HCT116 (cell line): ENCODE results near the gene CATSPERZ. TPM values are rescaled to one million over a fixed set of nuclear protein-coding genes. Genes with fewer than 3 reads are reported as not detected.
A peak's percentile ranks its signal among the peaks of the same experiment; 100 is the strongest.

ENCODE experiments used
- ATAC-seq: fragments of 200-7000 bp; cut with Tn5 transposase; 2 replicates; pipeline ENCODE4 v1.9.1; 2020; ENCODE audit warnings: mild to moderate bottlenecking, moderate library complexity
- Bru-seq: library from RNA; stranded (reverse); fragments of 400-500 nt; gene quantifications from one replicate; lab custom pipeline; 2021; lab: Mats Ljungman, UMichigan
- BruChase-seq, 2 experiments: library from RNA; stranded (reverse); fragments of 400-500 nt; gene quantifications; one replicate each; lab custom pipeline; 2021; lab: Mats Ljungman, UMichigan
- BruUV-seq: library from RNA; stranded (reverse); fragments of 400-500 nt; replicated peaks from 2 replicates; lab custom pipeline; 2021; lab: Mats Ljungman, UMichigan
- CTCF ChIA-PET: fragments of 300-600 bp; sonication (Branson Sonifier 250); formaldehyde crosslinking; loops from one replicate; lab custom pipeline; 2021; ENCODE audit warnings: antibody characterized with exemption; lab: Charles Lee
- POLR2A ChIA-PET: fragments of 300-600, 350-600 bp; sonication (Branson Sonifier 250); formaldehyde crosslinking; loops from one replicate; lab custom pipeline; 2021; ENCODE audit warnings: antibody characterized with exemption; lab: Charles Lee
- RAD21 ChIA-PET, 2 experiments: fragments of 300-600 bp; sonication (Branson Sonifier 250); formaldehyde crosslinking; loops; one replicate each; lab custom pipeline; 2023; ENCODE audit warnings: low total read pairs in 2 of 2; ENCODE audit not compliant: uncharacterized antibody in 2 of 2, unreplicated experiment in 2 of 2, low non-redundant PET in 1 of 2; lab: Charles Lee
- DNase-seq: peaks from one replicate; pipeline ENCODE4 v3.0.0-alpha.2; 2010; ENCODE audit warnings: low read depth, low spot score
- H2AFZ ChIP-seq: fragments of 200-600 bp; shearing (Covaris generic), sonication (generic); 2 replicates; pipeline ENCODE4 v1.6.1; 2017; ENCODE audit warnings: low read depth, mixed run types, mixed read lengths, antibody characterized with exemption, low read length; ENCODE audit not compliant: poor library complexity, severe bottlenecking
- H3K27ac ChIP-seq: 2 replicates; pipeline ENCODE4 v1.5.1; 2012; ENCODE audit warnings: low read depth, low read length
- H3K27me3 ChIP-seq: fragments of 200-600 bp; sonication (generic); 2 replicates; pipeline ENCODE4 v1.6.1; 2016; ENCODE audit warnings: mixed run types, low read length, mixed read lengths; ENCODE audit not compliant: insufficient read depth
- H3K36me3 ChIP-seq, 2 experiments: fragments of 200-500 bp in 1 of 2; fragments of 200-600 bp in 1 of 2; sonication (Bioruptor generic) in 1 of 2; sonication (generic) in 1 of 2; 2 replicates each; pipeline versions ENCODE4 v1.5.1 to v1.6.1; 2014 to 2016; ENCODE audit warnings: low read length in 2 of 2, inconsistent platforms in 1 of 2, mixed read lengths in 1 of 2, mixed run types in 1 of 2; ENCODE audit not compliant: insufficient read depth in 2 of 2, control insufficient read depth in 1 of 2
- H3K4me1 ChIP-seq, 2 experiments: fragments of 200-600 bp in 1 of 2; sonication (generic) in 1 of 2; 2 replicates each; pipeline versions ENCODE4 v1.5.1 to v1.6.1; 2012 to 2017; ENCODE audit warnings: low read length in 2 of 2, inconsistent platforms in 1 of 2, mild to moderate bottlenecking in 1 of 2, mixed read lengths in 1 of 2, mixed run types in 1 of 2, moderate library complexity in 1 of 2; ENCODE audit not compliant: insufficient read depth in 2 of 2, control insufficient read depth in 1 of 2
- H3K4me2 ChIP-seq: fragments of 200-600 bp; sonication (generic); 2 replicates; pipeline ENCODE4 v1.6.1; 2017; ENCODE audit warnings: mixed run types, low read length, mixed read lengths
- H3K4me3 ChIP-seq, 2 experiments: fragments of 200-600 bp in 1 of 2; sonication (generic) in 1 of 2; replicated peaks in 1 of 2; 2 replicates each; pipeline ENCODE4 v1.5.1; 2011 to 2016; ENCODE audit warnings: low read length in 2 of 2, control low read depth in 1 of 2, low read depth in 1 of 2, mild to moderate bottlenecking in 1 of 2, mixed read lengths in 1 of 2, mixed run types in 1 of 2
- H3K79me2 ChIP-seq: fragments of 200-600 bp; sonication (generic); 2 replicates; pipeline ENCODE4 v1.6.1; 2017; ENCODE audit warnings: mild to moderate bottlenecking, mixed run types, low read length, moderate library complexity, mixed read lengths; ENCODE audit not compliant: insufficient read depth
- H3K9ac ChIP-seq: fragments of 200-600 bp; sonication (generic); 2 replicates; pipeline ENCODE4 v1.6.1; 2016; ENCODE audit warnings: low read length, mixed read lengths
- H3K9me2 ChIP-seq: fragments of 200-600 bp; sonication (generic), shearing (Covaris generic); 2 replicates; pipeline ENCODE4 v1.6.1; 2017; ENCODE audit warnings: mixed run types, mild to moderate bottlenecking, moderate library complexity; ENCODE audit not compliant: insufficient read depth
- H3K9me3 ChIP-seq, 2 experiments: fragments of 200-500 bp in 1 of 2; fragments of 200-600 bp in 1 of 2; sonication (Bioruptor generic) in 1 of 2; sonication (generic) in 1 of 2; 2 replicates each; pipeline ENCODE4 v1.6.1; 2014 to 2017; ENCODE audit warnings: low read length in 2 of 2, mixed read lengths in 2 of 2, inconsistent platforms in 1 of 2, low read depth in 1 of 2, mild to moderate bottlenecking in 1 of 2, mixed run types in 1 of 2, moderate library complexity in 1 of 2; ENCODE audit not compliant: control insufficient read depth in 1 of 2, insufficient read depth in 1 of 2
- H4K20me1 ChIP-seq: fragments of 200-600 bp; sonication (generic), shearing (Covaris generic); 2 replicates; pipeline ENCODE4 v1.6.1; 2017; ENCODE audit warnings: mixed run types, mild to moderate bottlenecking, moderate library complexity; ENCODE audit not compliant: insufficient read depth
- CEBPB ChIP-seq: IDR thresholded peaks from 2 replicates; pipeline ENCODE4 v1.6.1; 2012; ENCODE audit warnings: low read depth
- ELF1 ChIP-seq: IDR thresholded peaks from 2 replicates; pipeline ENCODE4 v1.6.1; 2012; ENCODE audit warnings: low read depth, borderline replicate concordance
- POLR2A ChIP-seq: IDR thresholded peaks from 2 replicates; pipeline ENCODE4 v1.7.0; 2011; ENCODE audit warnings: borderline replicate concordance; ENCODE audit not compliant: insufficient read depth, insufficient read length; ENCODE audit errors: extremely low read depth
- RAD21 ChIP-seq: IDR thresholded peaks from 2 replicates; pipeline ENCODE4 v1.6.1; 2012; ENCODE audit warnings: low read depth, mild to moderate bottlenecking
- SIN3A ChIP-seq: IDR thresholded peaks from 2 replicates; pipeline ENCODE4 v1.6.1; 2012; ENCODE audit warnings: low read depth
- TCF7L2 ChIP-seq: IDR thresholded peaks from 2 replicates; pipeline ENCODE4 v1.7.0; 2011; ENCODE audit warnings: borderline replicate concordance, inconsistent platforms; ENCODE audit not compliant: insufficient read depth, insufficient read length; ENCODE audit errors: extremely low read depth
- ZFX ChIP-seq: fragments of 450-650 bp; IDR thresholded peaks from 2 replicates; pipeline ENCODE4 v1.6.1; 2017
- intact Hi-C: fragments of 100-400 bp; cut with micrococcal nuclease; formaldehyde crosslinking; loops from 2 replicates; pipeline ENCODE4 v1.10.0; 2022
- long read RNA-seq: library from polyadenylated mRNA; unstranded; transcript quantifications from one replicate; pipeline ENCODE4 v2.0.0, GENCODE V29; 2021; ENCODE audit not compliant: unreplicated experiment
- polyA plus RNA-seq: library from polyadenylated mRNA; unstranded; fragments of >200 nt; gene quantifications from 2 replicates; pipeline ENCODE4 v1.2.1, GENCODE V29; 2012; ENCODE audit warnings: missing spikeins
- total RNA-seq: library from RNA; stranded (reverse); gene quantifications from one replicate; pipeline ENCODE4 v1.2.1, GENCODE V29; 2021; ENCODE audit not compliant: unreplicated experiment
- TF ChIP-seq, protein P1 (sequence below): IDR thresholded peaks from 2 replicates; pipeline ENCODE4 v1.6.1; 2012; ENCODE audit warnings: low read depth
- TF ChIP-seq, protein P2 (sequence below): IDR thresholded peaks from 2 replicates; pipeline ENCODE4 v1.6.1; 2012
- TF ChIP-seq, protein P3 (sequence below), 3 experiments: fragments of 200-600 bp in 1 of 3; sonication (generic) in 1 of 3; IDR thresholded peaks in 2 of 3; conservative IDR thresholded peaks in 1 of 3; 2 replicates each; pipeline ENCODE4 v1.5.1; 2012 to 2017; ENCODE audit warnings: low read depth in 2 of 3, low read length in 2 of 3, antibody characterized with exemption in 1 of 3, borderline replicate concordance in 1 of 3, control low read depth in 1 of 3, mild to moderate bottlenecking in 1 of 3, mixed read lengths in 1 of 3, mixed run types in 1 of 3, moderate library complexity in 1 of 3; ENCODE audit not compliant: insufficient read depth in 1 of 3
- TF ChIP-seq, protein P4 (sequence below): IDR thresholded peaks from 2 replicates; pipeline ENCODE4 v1.6.1; 2011; ENCODE audit warnings: mild to moderate bottlenecking, low read length, moderate library complexity; ENCODE audit not compliant: insufficient replicate concordance; ENCODE audit errors: extremely low read depth
- TF ChIP-seq, protein P5 (sequence below): IDR thresholded peaks from 2 replicates; pipeline ENCODE4 v1.6.1; 2012

Gene CATSPERZ, protein sequence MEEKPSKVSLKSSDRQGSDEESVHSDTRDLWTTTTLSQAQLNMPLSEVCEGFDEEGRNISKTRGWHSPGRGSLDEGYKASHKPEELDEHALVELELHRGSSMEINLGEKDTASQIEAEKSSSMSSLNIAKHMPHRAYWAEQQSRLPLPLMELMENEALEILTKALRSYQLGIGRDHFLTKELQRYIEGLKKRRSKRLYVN
- total RNA-seq (1.7 TPM), Bru-seq, nascent RNA (not detected), BruChase-seq, experiment 1, labeled RNA remaining after a 6-hour chase (percentile 52 among the genes with signal in this experiment), BruChase-seq, experiment 2, labeled RNA remaining after a 2-hour chase (percentile 13 among the genes with signal in this experiment)
- polyA plus RNA-seq: 1.4 and 1.7 TPM in 2 replicates
- long read RNA-seq, partial matches to known transcripts: 0 of 1 reads
- long read RNA-seq, other reads (novel, unspliced or antisense): 0 of 1 reads

DNA sequence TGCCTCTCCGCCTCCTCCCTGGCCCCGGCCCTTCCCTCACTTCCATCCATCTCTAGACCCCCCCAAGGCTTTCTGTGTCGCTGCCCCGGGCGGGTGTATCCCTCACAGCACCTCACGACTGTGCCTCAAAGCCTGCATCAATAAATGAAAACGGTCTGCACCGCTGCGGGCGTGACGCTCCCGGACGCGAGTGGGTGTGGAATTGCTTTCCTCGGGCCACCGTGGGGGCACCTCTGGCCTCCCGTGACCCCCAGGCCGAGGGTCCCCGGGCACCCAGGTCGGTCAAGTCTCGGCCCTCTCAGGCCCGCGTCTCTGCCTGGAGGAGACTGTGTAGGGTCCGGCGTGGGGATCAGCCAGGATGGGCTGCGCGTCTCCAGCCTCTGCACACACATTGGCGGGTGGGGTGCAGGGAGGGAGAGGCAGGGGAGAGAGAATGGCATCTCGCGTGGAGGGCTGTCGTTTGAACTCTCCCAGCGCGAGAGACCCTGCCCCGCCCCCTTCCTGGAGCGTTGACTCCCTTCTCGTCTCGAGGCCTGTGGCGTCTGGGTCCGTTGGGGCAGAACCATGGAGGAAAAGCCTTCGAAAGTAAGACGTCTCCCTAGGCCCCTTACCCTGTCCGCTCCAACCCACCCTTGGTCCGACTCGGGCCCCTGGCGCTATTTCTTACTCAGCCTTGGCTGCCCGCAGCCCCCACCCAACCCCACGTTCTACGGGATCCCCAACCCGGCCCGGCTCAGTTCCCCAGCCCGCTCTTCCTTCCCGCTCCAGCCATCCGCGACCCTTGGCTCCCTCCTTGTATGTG, at the start of gene CATSPERZ:
Gene CATSPERZ, plus strand, starts transcription at position 512 of the 802 bp plus-strand sequence. Its CDS starts 53 bp downstream, at position 565.
- Histone ChIP-seq H3K9ac (peak within 1 kb of the TSS; percentile 66), H3K36me3 (no peaks in the 10 kb centered on the region), H3K9me2 (no peaks in the 10 kb centered on the region), H2AFZ (peak within 1 kb of the TSS; percentile 86), H3K27me3 (no peaks in the 10 kb centered on the region), H3K27ac (peak within 1 kb of the TSS; percentile 2; the same call in 1 of the 2 replicates), H3K79me2 (no peaks in the 10 kb centered on the region), H3K4me3 (peak within 1 kb of the TSS; percentile 41 to 54), H4K20me1 (no peaks in the 10 kb centered on the region), H3K9me3 (no peaks in the 10 kb centered on the region), H3K4me1 (peaks cover 6 to 45% of the 10 kb centered on the region in 2 experiments; a peak in 3 of 4 replicates), H3K4me2 (peak within 1 kb of the TSS; percentile 86)
- ChIA-PET POLR2A (interaction anchor here (1.0 to 2.5 kb wide), 7 partner anchors 13 to 59 kb away, joined by 3 to 9 read pairs (median 4); partner anchors contain the start of genes FKBP2, PRDX5 and TRMT112), CTCF (interaction anchor here (0.9 to 5.8 kb wide), 16 partner anchors 10 to 546 kb away, joined by 3 to 80 read pairs (median 5); partner anchors contain the start of genes BAD, FERMT3, FKBP2 and GPR137), RAD21 (interaction anchor here (1.0 to 1.3 kb wide), 2 partner anchors 95 to 96 kb away, joined by 4 to 5 read pairs; no protein-coding TSS in a partner anchor)
- no peak for DNase-seq
- ATAC-seq: no peak
- BruUV-seq: no TSS peak
- TF ChIP-seq, protein P1, sequence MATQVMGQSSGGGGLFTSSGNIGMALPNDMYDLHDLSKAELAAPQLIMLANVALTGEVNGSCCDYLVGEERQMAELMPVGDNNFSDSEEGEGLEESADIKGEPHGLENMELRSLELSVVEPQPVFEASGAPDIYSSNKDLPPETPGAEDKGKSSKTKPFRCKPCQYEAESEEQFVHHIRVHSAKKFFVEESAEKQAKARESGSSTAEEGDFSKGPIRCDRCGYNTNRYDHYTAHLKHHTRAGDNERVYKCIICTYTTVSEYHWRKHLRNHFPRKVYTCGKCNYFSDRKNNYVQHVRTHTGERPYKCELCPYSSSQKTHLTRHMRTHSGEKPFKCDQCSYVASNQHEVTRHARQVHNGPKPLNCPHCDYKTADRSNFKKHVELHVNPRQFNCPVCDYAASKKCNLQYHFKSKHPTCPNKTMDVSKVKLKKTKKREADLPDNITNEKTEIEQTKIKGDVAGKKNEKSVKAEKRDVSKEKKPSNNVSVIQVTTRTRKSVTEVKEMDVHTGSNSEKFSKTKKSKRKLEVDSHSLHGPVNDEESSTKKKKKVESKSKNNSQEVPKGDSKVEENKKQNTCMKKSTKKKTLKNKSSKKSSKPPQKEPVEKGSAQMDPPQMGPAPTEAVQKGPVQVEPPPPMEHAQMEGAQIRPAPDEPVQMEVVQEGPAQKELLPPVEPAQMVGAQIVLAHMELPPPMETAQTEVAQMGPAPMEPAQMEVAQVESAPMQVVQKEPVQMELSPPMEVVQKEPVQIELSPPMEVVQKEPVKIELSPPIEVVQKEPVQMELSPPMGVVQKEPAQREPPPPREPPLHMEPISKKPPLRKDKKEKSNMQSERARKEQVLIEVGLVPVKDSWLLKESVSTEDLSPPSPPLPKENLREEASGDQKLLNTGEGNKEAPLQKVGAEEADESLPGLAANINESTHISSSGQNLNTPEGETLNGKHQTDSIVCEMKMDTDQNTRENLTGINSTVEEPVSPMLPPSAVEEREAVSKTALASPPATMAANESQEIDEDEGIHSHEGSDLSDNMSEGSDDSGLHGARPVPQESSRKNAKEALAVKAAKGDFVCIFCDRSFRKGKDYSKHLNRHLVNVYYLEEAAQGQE: no peak
- TF ChIP-seq, protein P2, sequence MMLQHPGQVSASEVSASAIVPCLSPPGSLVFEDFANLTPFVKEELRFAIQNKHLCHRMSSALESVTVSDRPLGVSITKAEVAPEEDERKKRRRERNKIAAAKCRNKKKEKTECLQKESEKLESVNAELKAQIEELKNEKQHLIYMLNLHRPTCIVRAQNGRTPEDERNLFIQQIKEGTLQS: no peak
- TF ChIP-seq RAD21: no peak
- no peak for TF ChIP-seq ELF1
- TF ChIP-seq, protein P3, sequence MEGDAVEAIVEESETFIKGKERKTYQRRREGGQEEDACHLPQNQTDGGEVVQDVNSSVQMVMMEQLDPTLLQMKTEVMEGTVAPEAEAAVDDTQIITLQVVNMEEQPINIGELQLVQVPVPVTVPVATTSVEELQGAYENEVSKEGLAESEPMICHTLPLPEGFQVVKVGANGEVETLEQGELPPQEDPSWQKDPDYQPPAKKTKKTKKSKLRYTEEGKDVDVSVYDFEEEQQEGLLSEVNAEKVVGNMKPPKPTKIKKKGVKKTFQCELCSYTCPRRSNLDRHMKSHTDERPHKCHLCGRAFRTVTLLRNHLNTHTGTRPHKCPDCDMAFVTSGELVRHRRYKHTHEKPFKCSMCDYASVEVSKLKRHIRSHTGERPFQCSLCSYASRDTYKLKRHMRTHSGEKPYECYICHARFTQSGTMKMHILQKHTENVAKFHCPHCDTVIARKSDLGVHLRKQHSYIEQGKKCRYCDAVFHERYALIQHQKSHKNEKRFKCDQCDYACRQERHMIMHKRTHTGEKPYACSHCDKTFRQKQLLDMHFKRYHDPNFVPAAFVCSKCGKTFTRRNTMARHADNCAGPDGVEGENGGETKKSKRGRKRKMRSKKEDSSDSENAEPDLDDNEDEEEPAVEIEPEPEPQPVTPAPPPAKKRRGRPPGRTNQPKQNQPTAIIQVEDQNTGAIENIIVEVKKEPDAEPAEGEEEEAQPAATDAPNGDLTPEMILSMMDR (IDR thresholded peaks at IDR 0.05 in 2 of 3, conservative IDR thresholded peaks at IDR 0.05 in 1 of 3; ENCODE audit: borderline replicate concordance in 1 of 3, insufficient read depth in 1 of 3, low read depth in 2 of 3, low read length in 2 of 3): no peak
- no peak for TF ChIP-seq ZFX
- TF ChIP-seq, protein P4, sequence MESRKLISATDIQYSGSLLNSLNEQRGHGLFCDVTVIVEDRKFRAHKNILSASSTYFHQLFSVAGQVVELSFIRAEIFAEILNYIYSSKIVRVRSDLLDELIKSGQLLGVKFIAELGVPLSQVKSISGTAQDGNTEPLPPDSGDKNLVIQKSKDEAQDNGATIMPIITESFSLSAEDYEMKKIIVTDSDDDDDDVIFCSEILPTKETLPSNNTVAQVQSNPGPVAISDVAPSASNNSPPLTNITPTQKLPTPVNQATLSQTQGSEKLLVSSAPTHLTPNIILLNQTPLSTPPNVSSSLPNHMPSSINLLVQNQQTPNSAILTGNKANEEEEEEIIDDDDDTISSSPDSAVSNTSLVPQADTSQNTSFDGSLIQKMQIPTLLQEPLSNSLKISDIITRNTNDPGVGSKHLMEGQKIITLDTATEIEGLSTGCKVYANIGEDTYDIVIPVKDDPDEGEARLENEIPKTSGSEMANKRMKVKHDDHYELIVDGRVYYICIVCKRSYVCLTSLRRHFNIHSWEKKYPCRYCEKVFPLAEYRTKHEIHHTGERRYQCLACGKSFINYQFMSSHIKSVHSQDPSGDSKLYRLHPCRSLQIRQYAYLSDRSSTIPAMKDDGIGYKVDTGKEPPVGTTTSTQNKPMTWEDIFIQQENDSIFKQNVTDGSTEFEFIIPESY: no peak
- no peak for TF ChIP-seq TCF7L2
- TF ChIP-seq SIN3A: no peak
- no peak for TF ChIP-seq CEBPB
- TF ChIP-seq POLR2A: no peak
- TF ChIP-seq, protein P5, sequence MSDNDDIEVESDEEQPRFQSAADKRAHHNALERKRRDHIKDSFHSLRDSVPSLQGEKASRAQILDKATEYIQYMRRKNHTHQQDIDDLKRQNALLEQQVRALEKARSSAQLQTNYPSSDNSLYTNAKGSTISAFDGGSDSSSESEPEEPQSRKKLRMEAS: no peak
- intact Hi-C loops: loop anchor here (5.0 kb wide), 1 partner anchor 113 kb away; the partner anchor contains the start of gene STIP1
